ENCODE data around the gene NUP58. TPM values are rescaled to one million over a fixed set of nuclear protein-coding genes. Genes with fewer than 3 reads are reported as not detected.

The NUP58 gene
- total RNA-seq, 1 donor from 2014 or later = 64.3 TPM

- intact Hi-C loops (cut with DNase I) = no loop called here
- no peaks in the 10 kb centered on the region for H3K4me1 ChIP-seq
- no peaks in the 10 kb centered on the region for H3K36me3 ChIP-seq
- no peak overlapping the region for H3K4me3 ChIP-seq
- no peaks in the 10 kb centered on the region for H3K9me3 ChIP-seq
- no peaks in the 10 kb centered on the region for H3K27me3 ChIP-seq
- no peak overlapping the region for H3K27ac ChIP-seq
- TF ChIP-seq POLR2AphosphoS5 (IDR thresholded peaks at IDR 0.05; ENCODE audit: insufficient read depth in 1 of 2, low read depth in 1 of 2) = no peak
- no peak for TF ChIP-seq POLR2A (IDR thresholded peaks at IDR 0.05)
- no peak for TF ChIP-seq CTCF (IDR thresholded peaks at IDR 0.05)
- no peak for DNase-seq (ENCODE audit: extremely low spot score in 2 of 2)
Measured at GRCh38 chr13:25391932-25392331, 90.5 kb downstream of the NUP58 start.

Other genes with a start within 250 kb of the NUP58 start
- gene PABPC3, start 205.5 kb upstream of the NUP58 start, total RNA-seq = not detected
- not detected for gene AMER2, start 129.3 kb upstream of the NUP58 start, total RNA-seq
- 14.0 TPM for gene MTMR6, start 14.1 kb upstream of the NUP58 start, total RNA-seq
- 1.5 TPM for gene ATP8A2, start 70.3 kb downstream of the NUP58 start, total RNA-seq